Skeletal muscle satellite cell (primary cell): Measurements from ENCODE around the gene METTL27.
"Not testable (repeated sequence)": the region's sequence is repeated elsewhere in the genome, so short reads cannot be mapped to it uniquely, and the experiment has no call there.

ENCODE experiments used
- H3K27me3 ChIP-seq: 2 replicates; pipeline ENCODE4 v1.7.0; 2013; ENCODE audit warnings: low read length; ENCODE audit not compliant: control insufficient read depth, insufficient read depth
- H3K36me3 ChIP-seq: 2 replicates; pipeline ENCODE4 v1.7.0; 2013; ENCODE audit warnings: mild to moderate bottlenecking, control low read depth, low read length; ENCODE audit not compliant: insufficient read depth
- H3K4me1 ChIP-seq: 2 replicates; pipeline ENCODE4 v1.7.0; 2013; ENCODE audit warnings: low read length; ENCODE audit not compliant: control insufficient read depth, insufficient read depth
- H3K4me2 ChIP-seq: 2 replicates; pipeline ENCODE4 v1.7.0; 2013; ENCODE audit warnings: mild to moderate bottlenecking, low read length
- H3K4me3 ChIP-seq: 2 replicates; pipeline ENCODE4 v1.7.0; 2013; ENCODE audit warnings: low read length
- H3K9ac ChIP-seq: 2 replicates; pipeline ENCODE4 v1.7.0; 2013; ENCODE audit warnings: mild to moderate bottlenecking, low read depth, low read length, moderate library complexity
- H3K9me3 ChIP-seq: replicated peaks from 2 replicates; pipeline ENCODE4 v1.7.0; 2013; ENCODE audit warnings: mild to moderate bottlenecking, control low read depth, low read length

Gene METTL27

DNA sequence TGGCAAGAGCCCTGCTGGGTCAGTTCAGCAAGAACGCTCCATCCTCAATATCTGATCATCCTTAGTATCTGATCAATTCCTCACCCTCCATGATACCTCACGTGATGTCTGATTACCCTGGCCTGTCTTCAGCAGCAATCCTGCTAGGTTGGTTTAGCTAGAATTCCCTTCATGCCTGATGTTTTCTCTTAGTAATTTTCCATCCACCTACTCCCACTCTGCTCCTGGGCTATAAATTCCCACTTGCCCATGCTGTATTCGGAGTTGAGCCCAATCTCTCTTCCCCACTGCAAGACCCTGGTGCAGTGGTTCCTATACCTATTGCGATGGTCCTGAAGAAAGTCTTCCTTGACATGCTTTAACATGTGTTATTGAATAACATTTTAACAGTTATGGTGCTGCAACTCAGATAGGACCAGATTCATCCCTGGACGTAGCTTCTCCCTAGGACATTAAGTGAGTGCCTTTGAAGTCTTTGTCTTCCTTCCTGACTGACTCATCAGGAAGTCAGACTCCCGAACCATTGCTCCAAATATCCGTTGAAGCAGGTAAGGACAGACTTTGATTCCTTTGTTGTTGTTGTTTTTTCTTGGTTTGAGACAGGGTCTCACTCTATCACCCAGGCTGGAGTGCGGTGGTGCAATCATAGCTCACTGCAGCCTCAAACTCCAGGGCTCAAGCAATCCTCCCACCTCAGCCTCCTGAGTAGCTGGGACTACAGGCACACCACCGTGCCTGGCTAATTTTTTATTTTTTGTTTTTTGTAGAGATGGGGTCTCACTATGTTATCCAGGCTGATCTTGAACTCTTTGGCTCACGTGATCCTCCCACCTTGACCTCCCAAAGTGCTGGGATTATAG lies 42.8 kb downstream of the METTL27 start:
- Histone ChIP-seq H3K4me2 (no peak overlapping the region), H3K4me1 (no peaks in the 10 kb centered on the region), H3K9me3 (no peaks in the 10 kb centered on the region), H3K36me3 (no peaks in the 10 kb centered on the region), H3K9ac (no peak overlapping the region), H3K27me3 (no peaks in the 10 kb centered on the region), H3K4me3 (no peak overlapping the region)

DNA sequence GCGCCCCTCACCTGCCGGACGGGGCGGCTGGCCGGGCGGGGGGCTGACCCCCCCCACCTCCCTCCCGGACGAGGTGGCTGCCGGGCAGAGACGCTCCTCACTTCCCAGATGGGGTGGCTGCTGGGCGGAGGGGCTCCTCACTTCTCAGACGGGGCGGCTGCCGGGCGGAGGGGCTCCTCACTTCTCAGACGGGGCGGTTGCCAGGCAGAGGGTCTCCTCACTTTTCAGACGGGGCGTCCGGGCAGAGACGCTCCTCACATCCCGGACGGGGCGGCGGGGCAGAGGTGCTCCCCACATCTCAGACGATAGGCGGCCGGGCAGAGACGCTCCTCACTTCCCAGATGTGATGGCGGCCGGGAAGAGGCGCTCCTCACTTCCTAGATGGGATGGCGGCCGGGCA lies 45.1 kb downstream of the METTL27 start:
- not testable (repeated sequence) for H3K9ac ChIP-seq, H3K27me3 ChIP-seq, H3K4me2 ChIP-seq, H3K36me3 ChIP-seq, H3K4me3 ChIP-seq, H3K4me1 ChIP-seq, H3K9me3 ChIP-seq

DNA sequence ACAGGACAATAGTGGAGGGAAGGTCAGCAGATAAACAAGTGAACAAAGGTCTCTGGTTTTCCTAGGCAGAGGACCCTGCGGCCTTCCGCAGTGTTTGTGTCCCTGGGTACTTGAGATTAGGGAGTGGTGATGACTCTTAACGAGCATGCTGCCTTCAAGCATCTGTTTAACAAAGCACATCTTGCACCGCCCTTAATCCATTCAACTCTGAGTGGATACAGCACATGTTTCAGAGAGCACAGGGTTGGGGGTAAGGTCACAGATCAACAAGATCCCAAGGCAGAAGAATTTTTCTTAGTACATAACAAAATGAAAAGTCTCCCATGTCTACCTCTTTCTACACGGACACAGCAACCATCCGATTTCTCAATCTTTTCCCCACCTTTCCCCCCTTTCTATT lies 45.7 kb downstream of the METTL27 start:
- not testable (repeated sequence) for H3K27me3 ChIP-seq, H3K9ac ChIP-seq, H3K36me3 ChIP-seq, H3K4me3 ChIP-seq, H3K4me2 ChIP-seq, H3K9me3 ChIP-seq, H3K4me1 ChIP-seq

DNA sequence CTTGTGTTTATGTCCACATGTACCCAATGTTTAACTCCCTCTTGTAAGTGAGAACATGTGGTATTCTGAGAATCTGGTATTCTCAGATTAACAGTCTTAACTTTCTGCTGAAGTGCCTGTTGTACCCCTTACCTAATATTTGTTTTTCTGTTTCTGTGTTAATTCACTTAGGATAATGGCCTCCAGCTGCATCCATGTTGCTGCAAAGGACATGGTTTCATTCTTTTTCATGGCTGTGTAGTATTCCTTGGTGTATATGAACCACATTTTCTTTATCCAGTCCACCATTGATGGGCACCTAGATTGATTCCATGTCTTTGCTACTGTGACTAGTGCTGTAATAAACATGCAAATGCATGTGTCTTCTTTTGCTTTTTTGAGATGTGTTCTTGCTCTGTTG lies 47.1 kb downstream of the METTL27 start:
- not testable (repeated sequence) for H3K4me2 ChIP-seq, H3K4me1 ChIP-seq, H3K9ac ChIP-seq, H3K4me3 ChIP-seq, H3K9me3 ChIP-seq, H3K36me3 ChIP-seq, H3K27me3 ChIP-seq

DNA sequence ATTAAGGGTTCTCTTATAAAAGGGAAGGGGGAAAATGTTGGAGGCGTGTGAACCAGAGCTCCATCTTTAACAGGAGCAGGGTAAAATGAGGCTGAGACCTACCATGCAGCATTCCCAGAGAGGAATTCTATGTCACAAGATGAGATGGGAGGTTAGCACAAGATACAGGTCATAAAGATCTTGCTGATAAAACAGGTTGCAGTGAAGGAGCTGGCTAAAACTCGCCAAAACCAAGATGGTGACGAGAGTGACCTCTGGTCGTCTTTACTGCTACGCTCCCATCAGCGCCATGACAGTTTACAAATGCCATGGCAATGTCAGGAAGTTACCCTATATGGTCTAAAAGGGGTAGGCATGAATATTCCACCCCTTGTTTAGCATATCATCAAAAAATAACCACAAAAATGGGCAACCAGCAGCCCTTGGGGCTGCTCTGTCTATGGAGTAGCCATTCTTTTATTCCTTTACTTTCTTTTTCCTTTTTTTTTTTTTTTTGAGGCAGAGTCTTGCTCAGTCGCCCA lies 51.1 kb downstream of the METTL27 start:
- H3K4me3 ChIP-seq, H3K36me3 ChIP-seq, H3K27me3 ChIP-seq, H3K4me1 ChIP-seq, H3K9me3 ChIP-seq, H3K9ac ChIP-seq, H3K4me2 ChIP-seq: not testable (repeated sequence)

DNA sequence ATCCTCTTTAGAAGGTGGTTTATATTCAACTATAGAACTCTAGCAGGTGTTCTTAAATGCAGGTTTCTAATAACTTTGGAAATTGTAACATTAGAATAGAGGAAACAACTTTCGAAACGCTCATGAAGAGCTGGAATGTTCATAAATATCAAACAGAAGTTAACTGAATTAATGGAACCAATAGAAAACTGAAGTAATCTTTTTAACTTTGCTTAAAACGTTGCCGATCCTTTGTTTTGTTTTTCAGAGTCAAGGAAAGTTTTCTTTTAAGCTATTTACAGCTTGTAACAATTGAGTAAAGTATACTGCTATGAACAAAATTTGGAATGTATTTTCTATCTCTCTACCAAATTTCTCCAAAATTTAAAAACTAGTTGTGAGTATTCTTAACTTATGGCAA lies 53.3 kb downstream of the METTL27 start:
- no peaks in the 10 kb centered on the region for H3K27me3 ChIP-seq
- H3K9me3 ChIP-seq, result no peaks in the 10 kb centered on the region
- no peak overlapping the region for H3K4me3 ChIP-seq
- H3K36me3 ChIP-seq, result no peaks in the 10 kb centered on the region
- H3K4me1 ChIP-seq, result no peaks in the 10 kb centered on the region
- no peak overlapping the region for H3K9ac ChIP-seq
- H3K4me2 ChIP-seq, result no peak overlapping the region

DNA sequence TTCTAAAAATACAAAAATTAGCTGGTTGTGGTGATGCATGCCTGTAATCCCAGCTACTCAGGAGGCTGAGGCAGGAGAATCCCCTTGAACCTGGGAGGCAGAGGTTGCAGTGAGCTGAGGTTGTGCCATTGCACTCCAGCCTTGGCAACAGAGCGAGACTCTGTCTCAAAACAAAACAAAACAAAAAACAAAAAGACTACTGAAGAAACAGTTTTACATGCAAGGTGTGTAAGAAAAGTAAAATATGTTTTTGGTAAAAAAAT lies 54.6 kb downstream of the METTL27 start:
- H3K4me3 ChIP-seq, H3K9ac ChIP-seq, H3K36me3 ChIP-seq, H3K4me1 ChIP-seq, H3K4me2 ChIP-seq, H3K9me3 ChIP-seq, H3K27me3 ChIP-seq: not testable (repeated sequence)

DNA sequence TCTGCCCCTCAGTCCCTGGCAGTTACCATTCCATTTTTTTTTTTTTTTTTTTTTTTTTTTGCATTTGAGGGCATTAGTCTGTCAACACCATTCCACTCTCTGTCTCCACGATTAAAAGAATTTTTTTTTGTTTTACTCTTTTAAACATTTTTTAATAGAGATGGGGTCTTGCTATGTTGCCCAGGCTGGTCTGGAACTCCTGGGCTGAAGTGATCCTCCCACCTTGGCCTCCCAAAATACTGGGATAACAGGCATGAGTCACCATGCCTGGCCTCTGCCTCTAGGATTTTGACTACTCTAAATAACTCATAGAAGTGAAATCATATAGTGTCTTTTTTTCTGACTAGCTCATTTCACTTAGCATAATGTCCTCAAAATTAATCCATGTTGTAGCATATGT lies 55.7 kb downstream of the METTL27 start:
- Histone ChIP-seq H3K27me3 (no peaks in the 10 kb centered on the region), H3K4me2 (no peak overlapping the region), H3K4me3 (no peak overlapping the region), H3K36me3 (no peaks in the 10 kb centered on the region), H3K9me3 (no peaks in the 10 kb centered on the region), H3K9ac (no peak overlapping the region), H3K4me1 (no peaks in the 10 kb centered on the region)
